K562 (cell line): Measurements from ENCODE around the gene LIMS2. TPM values are rescaled to one million over a fixed set of nuclear protein-coding genes. Genes with fewer than 3 reads are reported as not detected.
A peak's percentile ranks its signal among the peaks of the same experiment; 100 is the strongest.

Experiments
- BHLHE40 ChIP-seq: IDR thresholded peaks from 2 replicates; pipeline ENCODE4 v1.6.1; 2011; ENCODE audit warnings: low read length, improper control_type of control experiment
- CBX3 ChIP-seq, 2 experiments: IDR thresholded peaks; 1 replicate in 1 of 2; 2 replicates in 1 of 2; pipeline ENCODE4 v1.6.1; 2012; ENCODE audit warnings: inconsistent platforms in 2 of 2, low read length in 2 of 2, borderline replicate concordance in 1 of 2, control low read depth in 1 of 2
- E2F8 ChIP-seq: fragments of 450-650 bp; IDR thresholded peaks from 2 replicates; pipeline ENCODE4 v1.7.1; 2018; ENCODE audit warnings: mild to moderate bottlenecking, low read depth; ENCODE audit not compliant: partially characterized antibody
- ELF4 ChIP-seq: fragments of 450-650 bp; formaldehyde crosslinking; IDR thresholded peaks from 2 replicates; pipeline ENCODE4 v1.4.0; 2022; ENCODE audit warnings: missing genetic modification characterization
- MAZ ChIP-seq, 2 experiments: fragments of 450-650 bp in 1 of 2; sonication (generic) in 1 of 2; formaldehyde crosslinking; IDR thresholded peaks in 1 of 2; conservative IDR thresholded peaks in 1 of 2; 2 replicates each; pipeline versions ENCODE4 v1.4.0 to v1.5.0; 2020; ENCODE audit warnings: mild to moderate bottlenecking in 1 of 2, missing genetic modification reagents in 1 of 2
- TCF7L2 ChIP-seq: fragments of 150-350 bp; IDR thresholded peaks from 2 replicates; pipeline ENCODE4 v1.6.1; 2016; ENCODE audit warnings: low read depth, mild to moderate bottlenecking, low read length, moderate library complexity
- polyA plus RNA-seq, 8 experiments: library from polyadenylated mRNA; depleted of rRNA in 4 of 8; stranded (reverse) in 5 of 8; unstranded in 3 of 8; fragments of >200 nt; fragmentation: Nextera tagmentation in 2 of 8; fragmentation: Illumina TruSeq in 1 of 8; extraction: Ambion mirVana in 2 of 8; extraction: Trizol in 1 of 8; gene quantifications; 2 replicates each; pipeline versions ENCODE4 v1.2.1 to v1.2.3, GENCODE V29; 2011 to 2014; ENCODE audit warnings: inconsistent platforms in 1 of 8, missing spikeins in 1 of 8
- total RNA-seq, 7 experiments: library from RNA; depleted of rRNA in 6 of 7; stranded (reverse); fragments of >200 nt in 6 of 7; fragmentation: Illumina TruSeq in 2 of 7; extraction: Trizol in 2 of 7; gene quantifications; 2 replicates each; pipeline versions ENCODE4 v1.2.1 to v1.2.3, GENCODE V29; 2011 to 2021; ENCODE audit warnings: low replicate concordance in 1 of 7
- TF ChIP-seq, protein P1 (sequence below): sonication (generic); formaldehyde crosslinking; IDR thresholded peaks from 2 replicates; pipeline ENCODE4 v1.8.0; 2022; ENCODE audit warnings: mild to moderate bottlenecking, missing genetic modification reagents, borderline replicate concordance

LIMS2 gene
- total and polyA plus RNA-seq, 9 of the 15 experiments (the other 6 are each of a cell fraction or from before 2014, with no cell fraction given): 0.04 to 0.22 TPM; not detected in 7

- TF ChIP-seq CBX3 (IDR thresholded peaks at IDR 0.05; ENCODE audit: borderline replicate concordance in 1 of 2, low read length in 2 of 2) (no peak), ELF4 (CRISPR knock-in tag) (peak; percentile 84), BHLHE40 (peak; percentile 40), MAZ (CRISPR knock-in tag; conservative IDR thresholded peaks at IDR 0.05 in 1 of 2, IDR thresholded peaks at IDR 0.05 in 1 of 2) (peak; percentile 48 to 51; a peak in 3 of 4 replicates), E2F8 (peak; percentile 22), TCF7L2 (no peak)
- TF ChIP-seq, protein P1, sequence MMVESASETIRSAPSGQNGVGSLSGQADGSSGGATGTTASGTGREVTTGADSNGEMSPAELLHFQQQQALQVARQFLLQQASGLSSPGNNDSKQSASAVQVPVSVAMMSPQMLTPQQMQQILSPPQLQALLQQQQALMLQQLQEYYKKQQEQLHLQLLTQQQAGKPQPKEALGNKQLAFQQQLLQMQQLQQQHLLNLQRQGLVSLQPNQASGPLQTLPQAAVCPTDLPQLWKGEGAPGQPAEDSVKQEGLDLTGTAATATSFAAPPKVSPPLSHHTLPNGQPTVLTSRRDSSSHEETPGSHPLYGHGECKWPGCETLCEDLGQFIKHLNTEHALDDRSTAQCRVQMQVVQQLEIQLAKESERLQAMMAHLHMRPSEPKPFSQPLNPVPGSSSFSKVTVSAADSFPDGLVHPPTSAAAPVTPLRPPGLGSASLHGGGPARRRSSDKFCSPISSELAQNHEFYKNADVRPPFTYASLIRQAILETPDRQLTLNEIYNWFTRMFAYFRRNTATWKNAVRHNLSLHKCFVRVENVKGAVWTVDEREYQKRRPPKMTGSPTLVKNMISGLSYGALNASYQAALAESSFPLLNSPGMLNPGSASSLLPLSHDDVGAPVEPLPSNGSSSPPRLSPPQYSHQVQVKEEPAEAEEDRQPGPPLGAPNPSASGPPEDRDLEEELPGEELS: peak; percentile 23; the same call in 1 of the 2 replicates
These were observed 25.9 kb upstream of the LIMS2 start, which contains the start of gene SFT2D3 (continued) for GRCh38 chr2:127701193-127701650.
